G401.6 (cell line): Measurements from ENCODE around the gene CCNL2.
A peak's percentile ranks its signal among the peaks of the same experiment; 100 is the strongest.
"Not testable (repeated sequence)": the region's sequence is repeated elsewhere in the genome, so short reads cannot be mapped to it uniquely, and the experiment has no call there.

ENCODE experiments used
- FAIRE-seq: peaks from 2 replicates; lab custom pipeline; 2012; peaks lifted over from hg19 to GRCh38; lab: Jason Lieb, UNC

The CCNL2 gene

DNA sequence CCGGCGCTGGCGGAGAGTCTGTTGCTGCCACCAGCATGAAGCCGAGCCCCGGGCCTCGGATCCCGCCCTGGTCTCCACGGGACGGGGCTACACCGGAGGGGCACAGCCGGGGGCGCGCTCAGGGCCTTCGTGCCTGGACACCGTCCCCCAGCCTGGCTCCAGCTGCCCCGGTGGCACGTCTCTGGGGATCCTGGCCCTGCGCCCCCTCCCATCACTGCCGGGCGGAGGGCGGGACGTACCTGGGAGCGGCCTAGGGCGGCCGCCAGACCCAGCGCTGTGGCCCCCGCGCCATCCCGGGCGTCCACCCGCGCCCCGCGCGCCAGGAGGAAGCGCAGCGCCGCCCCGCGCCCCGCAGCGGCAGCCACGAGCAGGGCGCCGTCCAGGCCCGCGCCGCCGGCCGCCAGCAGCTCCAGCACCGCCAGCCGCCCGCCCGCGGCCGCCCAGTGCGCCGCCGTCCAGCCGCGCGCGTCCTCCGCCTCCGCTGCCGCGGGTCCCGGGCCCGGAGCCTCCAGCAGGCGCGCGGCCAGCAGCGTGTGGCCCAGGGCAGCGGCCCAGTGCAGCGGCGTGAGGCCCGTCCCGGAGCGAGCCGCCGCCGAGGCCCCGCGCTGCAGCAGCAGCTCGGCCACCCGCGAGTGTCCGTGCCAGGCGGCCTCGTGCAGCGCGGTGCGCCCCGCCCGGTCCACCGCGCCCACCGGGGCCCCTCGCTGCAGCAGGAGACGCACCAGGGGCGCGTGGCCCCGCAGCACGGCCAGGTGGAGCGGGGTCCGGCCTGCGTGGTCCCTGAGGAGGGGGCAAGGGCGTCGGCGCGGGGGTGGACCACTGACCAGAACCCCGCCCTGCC is 20.9 kb upstream of the CCNL2 start:
- no peak for FAIRE-seq

DNA sequence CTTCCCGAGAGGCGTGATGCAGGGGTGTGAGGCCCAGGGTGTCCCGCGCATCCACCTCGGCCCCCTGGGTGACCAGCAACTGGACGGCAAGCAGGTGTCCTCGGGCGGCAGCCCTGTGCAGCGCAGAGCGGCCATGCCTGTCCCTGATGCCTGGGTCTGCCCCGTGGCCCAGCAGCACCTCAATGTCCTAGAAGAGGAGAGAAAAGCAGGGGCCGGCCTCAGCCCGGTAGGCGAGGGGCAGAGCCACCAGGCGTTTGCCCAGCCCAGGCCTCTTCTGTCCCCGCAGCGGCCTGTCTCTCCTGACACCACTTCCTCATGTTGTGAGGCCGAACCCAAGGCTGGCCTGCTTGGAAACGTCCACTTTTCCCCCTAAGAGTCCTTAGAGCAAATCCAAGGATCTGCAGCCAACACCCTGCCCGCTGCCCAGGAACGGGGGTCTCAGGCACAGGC is 20.3 kb upstream of the CCNL2 start:
- FAIRE-seq: no peak

DNA sequence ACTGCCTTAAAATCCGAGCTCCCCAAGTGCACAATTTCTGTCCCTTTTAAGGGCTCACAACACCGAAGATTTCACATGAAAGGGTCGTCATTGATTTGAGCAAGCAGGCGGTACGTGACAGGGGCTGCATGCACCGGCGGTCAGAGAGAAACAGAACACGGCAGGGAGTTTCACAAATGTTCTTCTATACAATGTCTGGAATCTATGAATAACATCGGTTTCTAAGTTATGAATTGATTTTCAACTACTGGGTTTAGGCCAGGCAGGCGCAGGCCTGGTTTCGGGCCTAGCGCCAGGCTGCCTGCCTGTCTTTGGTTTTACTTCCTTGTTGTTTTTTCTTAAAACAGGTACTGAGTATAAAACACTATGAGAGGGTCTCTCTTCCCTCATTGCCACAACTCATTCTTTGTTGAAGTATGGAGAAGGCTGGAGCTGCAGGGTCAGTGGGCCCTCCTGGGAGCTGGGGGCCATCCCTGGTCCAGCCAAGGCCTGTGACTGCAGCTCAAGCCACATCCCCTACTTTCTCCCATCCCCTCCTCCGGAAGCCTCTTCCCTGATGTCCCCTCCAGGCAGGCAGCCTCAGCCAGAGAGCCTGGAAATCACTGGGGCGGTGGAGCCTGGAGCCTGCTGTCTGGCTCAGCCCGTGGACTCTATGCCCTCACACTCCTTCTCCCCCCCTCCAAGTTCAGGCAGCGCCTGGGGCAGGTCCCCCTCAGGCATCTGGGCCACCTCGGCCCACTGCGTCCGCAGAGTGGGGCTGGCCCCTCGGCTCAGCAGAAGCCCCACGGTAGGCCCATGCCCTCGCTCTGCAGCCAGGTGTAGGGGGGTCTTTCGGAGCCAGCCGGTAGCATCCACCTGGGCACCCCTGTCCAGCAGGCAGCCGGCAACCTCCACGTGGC is 19.6 kb upstream of the CCNL2 start:
- FAIRE-seq: no peak

DNA sequence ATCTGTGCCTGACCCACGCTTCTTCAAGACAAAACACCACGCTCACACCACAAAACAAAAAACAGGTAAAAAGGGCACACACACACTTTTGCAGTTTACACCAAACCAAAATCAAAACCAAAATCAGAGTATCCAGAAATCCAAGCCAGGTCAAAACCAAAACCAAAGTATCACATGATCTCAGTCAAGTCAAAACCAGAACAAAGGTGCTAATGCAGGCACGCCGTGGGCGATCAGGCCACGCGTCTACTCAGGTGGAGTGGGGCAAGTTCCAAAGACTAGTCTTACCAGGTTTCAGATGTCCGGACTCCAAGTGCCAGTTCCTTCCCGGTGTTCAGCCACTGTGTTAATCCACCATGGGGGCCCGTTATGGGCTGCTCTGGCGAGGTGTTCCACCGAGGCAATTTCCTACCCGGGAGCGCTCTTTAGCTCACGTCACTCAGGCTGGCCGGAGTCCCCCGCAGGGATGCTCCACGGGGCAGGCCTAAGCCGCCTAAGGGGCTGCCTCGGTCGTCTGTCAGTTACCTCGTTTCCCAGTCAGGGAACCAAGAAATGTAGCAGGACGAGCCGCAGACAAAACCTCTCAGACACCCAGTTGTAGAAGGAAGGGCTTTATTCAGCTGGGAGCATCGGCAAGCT is 18.8 kb upstream of the CCNL2 start:
- FAIRE-seq: not testable (repeated sequence)

DNA sequence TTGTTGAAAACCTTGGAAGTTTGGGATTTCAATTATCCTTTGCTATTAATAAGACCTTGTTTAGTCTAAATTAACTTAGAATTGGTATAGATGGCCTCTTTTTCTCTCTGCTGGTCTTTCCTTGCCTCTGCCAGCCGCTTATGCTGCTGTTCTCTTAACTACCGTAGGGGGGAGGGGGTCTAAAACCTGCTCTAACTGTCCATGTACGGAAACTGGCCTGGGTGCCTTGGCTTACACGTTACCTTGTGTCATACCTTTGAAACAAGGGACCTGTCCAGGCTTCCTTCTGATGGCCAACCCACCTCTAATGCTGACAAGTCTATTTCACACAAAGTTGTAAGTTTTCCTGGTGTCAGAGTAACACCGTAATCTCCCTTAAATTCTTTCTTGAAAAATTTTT is 18.3 kb upstream of the CCNL2 start:
- not testable (repeated sequence) for FAIRE-seq

DNA sequence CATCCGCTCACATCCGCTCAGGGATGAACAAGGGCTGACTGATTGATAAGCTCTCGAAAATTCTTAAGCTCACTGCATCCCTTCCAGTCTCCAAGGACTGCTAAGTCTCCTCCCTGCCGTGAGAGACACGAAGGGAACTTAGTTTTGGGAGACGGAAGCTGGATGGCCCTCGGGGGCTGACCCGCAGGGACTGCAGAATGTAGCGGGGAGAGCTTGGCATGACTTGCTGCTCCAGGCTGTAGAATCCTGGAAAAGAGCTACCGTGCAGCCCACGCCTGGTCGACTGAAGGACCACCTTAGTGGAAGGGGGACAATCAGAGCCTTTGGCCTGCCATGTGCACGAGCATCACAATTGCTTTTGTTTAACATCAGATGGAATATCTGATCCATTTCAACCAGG is 16.6 kb upstream of the CCNL2 start:
- no peak for FAIRE-seq

DNA sequence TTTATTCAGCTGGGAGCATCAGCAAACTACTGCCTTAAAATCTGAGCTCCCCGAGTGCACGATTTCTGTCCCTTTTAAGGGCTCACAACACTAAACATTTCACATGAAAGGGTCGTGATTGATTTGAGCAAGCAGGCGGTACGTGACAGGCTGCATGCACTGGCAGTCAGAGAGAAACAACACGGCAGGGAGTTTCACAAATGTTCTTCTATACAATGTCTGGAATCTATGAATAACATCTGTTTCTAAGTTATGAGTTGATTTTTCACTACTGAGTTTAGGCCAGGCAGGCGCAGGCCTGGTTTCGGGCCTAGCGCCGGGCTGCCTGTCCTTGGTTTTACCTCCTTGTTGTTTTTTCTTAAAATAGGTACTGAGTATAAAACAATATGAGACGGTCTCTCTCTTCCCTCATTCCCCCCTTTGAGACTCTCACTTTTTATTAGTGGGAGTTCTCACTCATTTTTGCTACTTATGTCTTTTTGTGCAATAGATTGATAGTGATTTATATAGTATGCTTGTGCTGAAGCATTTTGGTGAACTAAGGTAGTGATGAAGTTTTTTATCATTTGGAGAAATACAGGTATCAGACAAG is 13.3 kb upstream of the CCNL2 start:
- FAIRE-seq: not testable (repeated sequence)

DNA sequence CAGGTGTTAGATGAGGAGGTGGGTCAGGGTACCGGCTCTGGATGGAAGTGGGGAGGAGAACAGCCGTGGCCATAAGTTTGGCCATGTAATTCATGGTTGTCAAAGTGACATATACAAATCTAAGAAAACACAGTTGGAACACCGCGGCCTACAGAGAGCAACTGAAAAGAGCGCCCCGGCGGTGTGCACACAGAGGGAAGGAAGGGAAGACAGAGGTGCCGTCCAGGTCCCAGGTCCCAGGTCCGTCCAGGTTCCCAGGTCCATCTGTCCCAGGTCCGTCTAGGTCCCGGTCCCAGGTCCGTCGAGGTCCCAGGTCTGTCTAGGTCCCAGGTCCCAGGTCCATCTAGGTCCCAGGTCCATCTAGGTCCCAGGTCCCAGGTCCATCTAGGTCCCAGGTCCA is 12.5 kb upstream of the CCNL2 start:
- FAIRE-seq: no peak

DNA sequence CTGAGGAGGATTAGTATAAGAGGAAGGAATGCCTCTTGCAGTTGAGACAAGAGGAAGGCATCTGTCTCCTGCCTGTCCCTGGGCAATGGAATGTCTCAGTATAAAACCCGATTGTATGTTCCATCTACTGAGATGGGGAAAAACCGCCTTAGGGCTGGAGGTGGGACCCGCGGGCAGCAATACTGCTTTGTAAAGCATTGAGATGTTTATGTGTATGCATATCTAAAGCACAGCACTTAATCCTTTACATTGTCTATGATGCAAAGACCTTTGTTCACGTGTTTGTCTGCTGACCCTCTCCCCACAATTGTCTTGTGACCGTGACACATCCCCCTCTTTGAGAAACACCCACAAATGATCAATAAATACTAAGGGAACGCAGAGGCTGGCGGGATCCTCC is 11.1 kb upstream of the CCNL2 start:
- FAIRE-seq: not testable (repeated sequence)

DNA sequence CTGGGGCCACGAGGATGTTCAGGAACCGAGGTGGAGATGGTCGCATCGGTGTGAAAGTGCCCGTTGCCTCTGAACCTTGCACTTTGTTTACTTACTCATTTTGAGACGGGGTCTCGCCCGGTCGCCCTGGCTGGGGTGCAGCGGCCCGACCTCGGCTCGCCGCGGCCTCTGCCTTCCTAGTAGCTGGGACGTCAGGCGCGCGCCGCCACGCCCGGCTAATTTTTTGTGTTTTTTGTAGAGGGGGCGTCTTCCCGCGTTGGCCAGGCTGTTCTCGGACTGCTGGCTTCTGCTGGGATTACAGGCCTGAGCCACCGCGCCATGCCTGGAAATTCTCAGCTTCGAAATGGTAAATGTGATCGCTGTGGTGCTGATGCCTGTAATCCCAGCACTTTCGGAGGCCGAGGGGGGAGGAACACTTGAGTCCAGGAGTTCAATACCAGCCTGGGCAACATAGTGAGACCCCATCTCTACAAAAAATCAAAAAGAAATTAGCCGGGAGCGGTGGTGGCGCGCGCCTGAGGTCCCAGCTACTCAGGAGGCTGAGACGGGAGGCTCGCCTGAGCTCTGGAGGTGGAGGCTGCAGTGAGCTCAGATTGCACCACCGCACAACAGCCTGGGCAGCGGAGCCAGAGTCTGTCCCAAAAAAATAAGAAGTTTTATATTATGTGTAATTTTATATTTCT is 8.6 kb upstream of the CCNL2 start:
- no peak for FAIRE-seq

DNA sequence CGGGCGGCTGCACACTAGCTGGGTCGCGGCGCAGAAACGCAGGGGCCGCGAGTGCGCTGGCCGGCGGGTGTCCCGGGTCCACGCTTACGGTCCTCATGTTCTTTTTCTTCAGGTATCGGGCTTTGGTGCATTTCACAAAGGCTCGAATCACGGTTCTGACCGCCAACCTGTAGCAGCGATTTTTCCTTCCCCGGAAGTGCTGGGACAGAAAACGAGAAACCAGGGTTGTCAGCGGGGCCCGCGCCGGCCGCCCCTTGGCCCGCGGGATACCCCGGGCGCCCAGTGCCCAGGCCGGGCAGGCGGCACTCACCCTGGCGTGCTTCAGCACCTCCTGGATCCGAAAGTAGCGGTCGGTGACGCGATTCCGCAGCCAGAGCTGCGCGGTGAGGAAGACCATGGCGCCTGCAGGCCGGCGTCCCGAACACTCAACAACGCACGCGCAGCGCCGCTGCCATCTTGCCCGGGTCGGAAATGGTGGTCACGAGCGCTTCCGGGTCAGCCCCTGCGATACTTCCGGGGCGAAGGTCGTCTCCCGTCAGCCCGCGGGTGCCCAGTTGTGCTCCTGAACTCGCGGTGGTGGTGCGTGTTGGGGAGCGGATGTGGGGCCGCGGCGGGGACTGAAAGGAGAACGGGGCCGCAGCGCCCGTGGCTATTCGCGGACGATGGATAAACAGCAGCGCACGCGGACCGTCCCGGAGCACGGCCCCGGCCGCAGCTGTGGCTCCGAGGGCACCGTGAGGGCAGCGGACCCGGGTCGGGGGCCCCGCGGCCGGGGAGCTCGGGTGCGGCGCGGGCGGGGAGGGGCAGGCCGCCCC is 7.9 kb upstream of the CCNL2 start, which contains the start of gene MRPL20:
Gene MRPL20 (minus strand): TSS at position 473 of the 815 bp plus-strand sequence. CDS start 76 bp downstream, at position 397.
- FAIRE-seq: no peak

DNA sequence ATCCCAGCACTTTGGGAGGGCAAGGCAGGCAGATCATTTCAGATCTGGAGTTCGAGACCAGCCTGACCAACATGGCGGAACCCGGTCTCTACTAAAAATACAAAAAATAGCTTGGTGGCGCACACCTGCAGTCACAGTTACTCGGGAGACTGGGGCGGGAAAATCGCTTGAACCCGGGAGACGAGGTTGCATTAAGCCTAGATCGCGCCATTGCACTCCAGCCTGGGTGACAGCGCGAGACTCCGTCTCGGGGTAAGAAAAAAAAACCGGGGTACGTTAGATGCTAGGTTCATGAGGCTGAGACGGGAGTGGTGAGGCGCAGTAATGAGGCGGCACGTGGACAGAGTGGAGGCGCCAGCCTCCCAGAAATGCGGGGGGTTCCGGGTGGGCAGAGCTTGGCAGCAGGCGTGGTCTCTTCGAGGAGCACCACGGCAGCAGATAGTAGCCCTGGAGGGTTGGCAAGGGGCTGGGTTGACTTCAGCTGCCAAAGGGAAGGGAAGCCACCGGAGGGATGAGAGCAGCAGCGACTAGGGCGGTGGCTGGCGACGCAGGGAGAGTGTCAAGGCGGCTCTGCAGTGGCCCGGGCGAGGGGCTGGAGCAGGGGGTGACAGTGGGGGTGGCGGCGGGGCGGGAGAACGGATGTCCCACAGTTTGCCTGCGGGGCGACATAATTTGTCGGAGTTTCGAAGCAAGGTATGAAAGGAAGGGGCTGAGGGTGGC is 7.1 kb upstream of the CCNL2 start:
- no peak for FAIRE-seq

DNA sequence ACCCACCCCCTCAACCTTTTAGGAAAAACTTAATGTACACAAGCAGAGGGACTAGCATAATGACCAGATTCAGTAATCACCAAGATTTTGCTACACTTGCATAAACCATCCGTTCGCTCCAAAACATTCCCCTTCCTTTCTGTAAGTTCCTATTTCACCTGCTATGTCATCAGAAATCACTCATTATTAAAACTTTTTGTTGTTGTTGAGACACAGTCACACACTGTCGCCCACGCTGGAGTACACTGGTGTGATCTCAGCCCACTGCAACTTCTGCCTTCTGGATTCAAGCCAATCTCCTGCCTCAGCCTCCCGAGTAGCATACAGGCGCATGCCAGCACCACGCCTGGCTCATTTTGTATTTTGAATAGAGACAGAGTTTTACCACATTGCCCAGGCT is 4.5 kb upstream of the CCNL2 start:
- no peak for FAIRE-seq

DNA sequence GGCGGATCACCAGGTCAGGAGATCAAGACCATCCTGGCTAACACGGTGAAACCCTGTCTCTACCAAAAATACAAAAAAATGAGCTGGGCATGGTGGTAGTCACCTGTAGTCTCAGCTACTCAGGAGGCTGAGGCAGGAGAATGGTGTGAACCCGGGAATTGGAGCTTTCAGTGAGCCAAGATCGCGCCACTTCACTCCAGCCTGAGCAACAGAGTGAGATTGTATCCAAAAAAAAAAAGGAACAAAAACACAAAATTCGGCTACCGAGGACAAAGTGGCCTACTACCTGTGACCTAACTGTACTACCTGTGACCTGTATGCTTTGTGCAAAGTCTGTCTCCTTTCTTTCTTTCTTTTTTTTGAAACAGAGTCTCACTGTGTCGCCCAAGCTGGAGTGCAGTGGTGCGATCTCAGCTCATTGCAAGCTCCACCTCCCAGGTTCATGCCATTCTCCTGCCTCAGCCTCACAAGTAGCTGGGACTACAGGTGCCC is 3.8 kb upstream of the CCNL2 start:
- FAIRE-seq: not testable (repeated sequence)

DNA sequence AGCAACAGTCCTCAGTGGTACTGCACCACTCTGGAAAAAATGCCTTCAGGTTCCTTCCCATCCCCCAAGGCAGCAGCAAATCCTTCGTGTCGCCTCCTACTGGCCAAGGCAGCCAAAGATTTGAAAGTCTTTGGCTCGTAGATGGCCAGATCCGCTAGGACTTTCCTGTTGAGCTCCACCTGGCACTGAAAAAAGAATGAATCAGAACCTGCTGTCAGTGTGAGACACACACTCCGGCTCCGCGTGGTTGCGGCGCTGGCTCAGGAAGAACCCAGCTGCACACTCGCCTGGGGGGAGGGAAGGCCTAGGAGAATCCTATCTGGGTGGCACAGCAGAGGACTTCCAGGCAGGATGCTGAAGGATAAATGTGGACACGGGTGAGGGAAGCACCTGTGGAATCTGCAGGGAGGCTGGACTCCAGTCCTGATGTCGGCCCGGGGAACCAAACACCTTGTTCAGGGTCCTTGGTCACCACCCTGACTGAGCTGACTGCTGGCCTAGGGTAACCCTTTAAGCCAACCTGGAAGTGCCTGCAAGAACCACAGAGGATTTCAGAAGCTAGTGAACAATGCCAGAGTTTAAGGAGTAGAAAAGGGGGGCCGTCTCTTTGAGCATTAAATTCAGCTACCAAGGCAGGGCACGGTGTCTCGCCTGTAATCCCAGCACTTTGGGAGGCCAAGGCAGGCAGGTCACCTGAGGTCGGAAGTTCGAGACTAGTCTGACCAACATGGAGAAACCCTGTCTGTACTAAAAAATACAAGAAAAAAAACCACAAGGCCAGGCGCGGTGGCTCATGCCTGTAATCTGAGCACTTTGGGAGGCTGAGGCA is 3.2 kb upstream of the CCNL2 start:
- peak; percentile 72 for FAIRE-seq

DNA sequence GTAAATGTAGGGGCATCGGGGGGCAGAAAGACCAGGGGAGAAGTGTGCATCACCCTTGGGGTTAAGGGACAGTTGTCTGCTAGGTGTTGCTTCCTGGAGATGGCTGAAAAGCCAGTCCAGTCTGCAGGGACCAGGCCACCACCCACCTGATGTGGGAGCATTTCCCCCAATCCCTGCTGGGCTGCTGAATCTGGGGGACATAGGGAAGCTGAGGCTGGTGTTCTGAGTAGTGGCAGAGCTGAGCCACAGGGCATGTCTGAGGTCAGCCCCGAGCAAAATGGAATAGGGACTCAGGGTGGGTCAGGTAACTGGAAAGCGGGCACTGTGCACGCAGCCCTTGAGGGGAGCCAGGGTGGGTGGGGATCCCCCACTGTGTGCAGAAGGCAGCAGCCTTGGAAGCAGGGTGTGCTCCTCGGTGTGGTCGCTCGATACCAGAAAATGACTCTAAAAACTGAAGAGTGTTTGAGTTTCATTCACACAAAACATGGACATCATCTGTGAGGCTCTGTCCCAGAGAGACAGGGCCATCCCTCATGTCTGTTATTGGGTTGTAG is 2.4 kb upstream of the CCNL2 start:
- FAIRE-seq: no peak

DNA sequence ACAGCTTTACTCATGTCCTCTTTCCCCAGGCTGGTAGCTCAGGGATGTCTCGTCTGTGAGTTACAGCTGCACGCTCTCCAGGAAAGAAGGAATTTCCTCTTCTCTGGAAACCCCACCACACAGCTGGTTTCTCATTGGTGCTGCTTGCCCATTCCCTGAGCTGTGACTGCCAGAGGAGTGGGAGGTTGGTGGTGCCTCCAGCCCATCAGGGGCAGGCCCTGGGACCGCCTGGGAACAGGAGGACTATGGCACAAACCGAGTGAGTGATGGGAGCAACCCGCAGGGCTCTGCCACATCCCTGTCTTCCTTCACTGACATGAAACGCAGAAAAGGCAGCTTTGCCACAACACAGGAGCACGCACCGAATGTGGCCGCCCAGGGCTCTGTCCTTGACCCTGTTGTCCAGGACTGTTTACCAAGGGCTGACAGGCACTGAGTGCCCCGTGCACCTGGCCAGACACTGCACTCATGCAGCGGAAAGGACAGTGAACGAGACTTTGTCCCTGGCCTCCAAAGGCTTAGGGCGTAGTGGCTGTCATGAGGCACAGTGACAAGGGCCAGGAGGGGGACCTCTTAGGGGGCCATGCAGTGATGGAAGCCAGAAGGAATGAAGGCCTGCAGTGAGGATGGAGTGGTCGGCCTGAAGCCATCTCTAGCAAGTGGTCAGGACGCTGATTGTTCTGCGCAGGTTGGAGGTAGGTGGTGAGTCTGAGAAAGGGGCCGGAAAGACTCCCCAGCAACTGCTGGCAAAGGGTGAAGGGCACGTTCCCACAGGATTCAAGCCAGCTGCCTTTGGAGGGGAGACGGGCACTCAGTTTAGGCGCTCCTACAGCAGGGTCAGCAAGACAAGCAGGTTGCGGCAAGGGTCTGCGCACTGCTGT is 1.7 kb upstream of the CCNL2 start:
- no peak for FAIRE-seq
